IPS DF 6.9 (cell line): Measurements from ENCODE around the gene KCNQ1.

Experiments
- DNase-seq: peaks from one replicate; pipeline ENCODE4 v3.0.0-alpha.2; 2013; ENCODE audit warnings: low read depth, low spot score
- H3K27ac ChIP-seq: one replicate; pipeline ENCODE4 v1.5.1; 2013; ENCODE audit warnings: low read length, control low read depth
- H3K27me3 ChIP-seq: 2 replicates; pipeline ENCODE4 v1.6.1; 2013; ENCODE audit warnings: mild to moderate bottlenecking, low read length; ENCODE audit not compliant: control insufficient read depth, insufficient read depth
- H3K36me3 ChIP-seq: 2 replicates; pipeline ENCODE4 v1.6.1; 2013; ENCODE audit warnings: low read length; ENCODE audit not compliant: control insufficient read depth, insufficient read depth
- H3K4me1 ChIP-seq: 2 replicates; pipeline ENCODE4 v1.6.1; 2013; ENCODE audit warnings: low read length; ENCODE audit not compliant: control insufficient read depth, insufficient read depth
- H3K4me3 ChIP-seq: 2 replicates; pipeline ENCODE4 v1.5.1; 2013; ENCODE audit warnings: mild to moderate bottlenecking, low read length
- H3K9me3 ChIP-seq: 2 replicates; pipeline ENCODE4 v1.6.1; 2013; ENCODE audit warnings: low read length, inconsistent platforms; ENCODE audit not compliant: control insufficient read depth, insufficient read depth
- WGBS: extraction: QIAGEN DNeasy Blood & Tissue Kit; methylation state at CpG from one replicate; pipeline ENCODE4 v1.1.7; 2013; ENCODE audit warnings: mixed read lengths, missing lambda C conversion rate; ENCODE audit not compliant: insufficient read length, insufficient coverage; 5-methylcytosine and 5-hydroxymethylcytosine counted together

KCNQ1 gene

DNA sequence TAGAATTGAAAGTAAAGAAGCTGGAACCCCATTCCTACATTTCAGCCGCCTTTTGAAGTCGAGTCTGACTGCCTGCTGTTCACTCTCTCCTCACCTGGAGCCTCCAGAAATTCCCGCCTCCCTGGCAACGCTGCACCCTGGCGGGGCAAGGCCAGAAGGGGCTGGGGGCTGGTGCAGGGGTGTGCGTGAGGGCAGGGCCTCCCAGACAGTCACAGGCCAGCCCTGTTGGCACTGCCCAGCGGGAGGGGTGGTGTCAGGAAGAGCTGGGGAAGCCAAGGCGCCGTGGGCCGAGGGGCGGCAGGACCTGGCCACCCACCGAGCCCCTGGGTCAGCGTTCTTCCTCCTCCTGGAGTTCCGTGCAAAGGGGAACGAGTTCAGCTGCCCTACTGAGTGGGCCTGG is 131.7 kb downstream of the KCNQ1 start:
- no peaks in the 10 kb centered on the region; the same call in 1 of the 2 replicates for H3K36me3 ChIP-seq
- H3K4me1 ChIP-seq: peaks cover 4% of the 10 kb centered on the region; the same call in 1 of the 2 replicates
- no peaks in the 10 kb centered on the region for H3K9me3 ChIP-seq
- H3K4me3 ChIP-seq: no peak overlapping the region
- no peak for DNase-seq
- no peak overlapping the region for H3K27ac ChIP-seq
- WGBS: no CpG with 5 or more reads among the region's 15 CpGs
- H3K27me3 ChIP-seq: peaks cover 8% of the 10 kb centered on the region; the same call in 1 of the 2 replicates

- H3K27me3 ChIP-seq: peaks cover 8% of the 10 kb centered on the region; the same call in 1 of the 2 replicates
These were observed 132.5 kb downstream of the KCNQ1 start for GRCh38 chr11:2577031-2577990.

GRCh38 chr11:2577991-2578928 is 133.5 kb downstream of the KCNQ1 start:
- Histone ChIP-seq H3K4me1 (peaks cover 4% of the 10 kb centered on the region; the same call in 1 of the 2 replicates), H3K36me3 (no peaks in the 10 kb centered on the region; the same call in 1 of the 2 replicates), H3K27ac (no peak overlapping the region), H3K4me3 (no peak overlapping the region), H3K9me3 (no peaks in the 10 kb centered on the region), H3K27me3 (peaks cover 3% of the 10 kb centered on the region; the same call in 1 of the 2 replicates)
- WGBS: no CpG with 5 or more reads among the region's 22 CpGs
- no peak for DNase-seq

More at GRCh38 chr11:2577031-2577990, 132.5 kb downstream of the KCNQ1 start:
- no peaks in the 10 kb centered on the region; the same call in 1 of the 2 replicates for H3K36me3 ChIP-seq
- no peaks in the 10 kb centered on the region for H3K9me3 ChIP-seq
- peaks cover 4% of the 10 kb centered on the region; the same call in 1 of the 2 replicates for H3K4me1 ChIP-seq
- WGBS: no CpG with 5 or more reads among the region's 33 CpGs
- no peak overlapping the region for H3K4me3 ChIP-seq
- H3K27ac ChIP-seq: no peak overlapping the region
- no peak for DNase-seq

DNA sequence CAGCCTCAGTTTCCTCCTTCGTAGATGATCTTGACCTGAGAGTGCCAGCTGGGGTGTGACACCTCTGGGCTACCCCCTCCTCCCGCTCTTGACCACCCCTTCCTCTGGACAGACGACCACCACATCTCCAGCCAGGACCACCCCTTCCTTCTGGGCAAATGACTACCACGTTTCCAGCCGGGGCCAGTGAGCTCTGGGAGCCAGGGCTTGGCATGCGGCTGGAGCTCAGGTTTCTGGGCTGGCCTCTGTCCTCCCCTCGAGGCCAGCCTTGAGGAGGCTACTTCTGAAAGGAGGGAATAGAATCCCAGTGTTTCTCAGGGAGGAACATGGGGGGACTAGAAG is 134.1 kb downstream of the KCNQ1 start:
- Histone ChIP-seq H3K4me3 (no peak overlapping the region), H3K27me3 (peaks cover 3% of the 10 kb centered on the region; the same call in 1 of the 2 replicates), H3K9me3 (no peaks in the 10 kb centered on the region), H3K4me1 (peaks cover 4% of the 10 kb centered on the region; the same call in 1 of the 2 replicates), H3K27ac (no peak overlapping the region), H3K36me3 (no peaks in the 10 kb centered on the region; the same call in 1 of the 2 replicates)
- no peak for DNase-seq
- WGBS: no CpG with 5 or more reads among the region's 7 CpGs

GRCh38 chr11:2579315-2580060 is 134.7 kb downstream of the KCNQ1 start:
- H3K4me1 ChIP-seq: peaks cover 4% of the 10 kb centered on the region; the same call in 1 of the 2 replicates
- no CpG with 5 or more reads among the region's 17 CpGs for WGBS
- no peak overlapping the region for H3K27ac ChIP-seq
- no peak overlapping the region for H3K4me3 ChIP-seq
- no peaks in the 10 kb centered on the region; the same call in 1 of the 2 replicates for H3K36me3 ChIP-seq
- peaks cover 4% of the 10 kb centered on the region; the same call in 1 of the 2 replicates for H3K27me3 ChIP-seq
- H3K9me3 ChIP-seq: no peaks in the 10 kb centered on the region
- DNase-seq: no peak

DNA sequence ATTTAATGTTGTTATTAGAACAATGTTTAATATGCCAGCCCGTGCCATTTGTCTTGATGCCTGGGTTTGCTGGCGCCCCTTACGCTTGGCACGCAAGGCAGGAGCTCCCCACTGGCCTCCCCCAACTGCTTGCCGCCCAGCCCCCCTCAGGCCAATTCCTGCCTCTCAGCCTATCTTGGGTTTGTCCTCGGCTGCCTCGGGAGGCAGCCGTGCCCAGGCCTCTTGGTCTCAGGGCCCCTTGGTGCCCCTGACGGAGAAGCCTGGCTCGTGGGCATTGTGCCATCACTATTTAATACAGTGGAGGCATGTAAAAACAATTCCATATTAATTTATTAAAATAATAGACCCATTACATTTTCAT is 135.2 kb downstream of the KCNQ1 start:
- Histone ChIP-seq H3K4me3 (no peak overlapping the region), H3K4me1 (peaks cover 4% of the 10 kb centered on the region; the same call in 1 of the 2 replicates), H3K9me3 (no peaks in the 10 kb centered on the region), H3K27ac (no peak overlapping the region), H3K27me3 (peaks cover 7% of the 10 kb centered on the region; the same call in 1 of the 2 replicates), H3K36me3 (no peaks in the 10 kb centered on the region; the same call in 1 of the 2 replicates)
- DNase-seq: no peak
- no CpG with 5 or more reads among the region's 10 CpGs for WGBS

DNA sequence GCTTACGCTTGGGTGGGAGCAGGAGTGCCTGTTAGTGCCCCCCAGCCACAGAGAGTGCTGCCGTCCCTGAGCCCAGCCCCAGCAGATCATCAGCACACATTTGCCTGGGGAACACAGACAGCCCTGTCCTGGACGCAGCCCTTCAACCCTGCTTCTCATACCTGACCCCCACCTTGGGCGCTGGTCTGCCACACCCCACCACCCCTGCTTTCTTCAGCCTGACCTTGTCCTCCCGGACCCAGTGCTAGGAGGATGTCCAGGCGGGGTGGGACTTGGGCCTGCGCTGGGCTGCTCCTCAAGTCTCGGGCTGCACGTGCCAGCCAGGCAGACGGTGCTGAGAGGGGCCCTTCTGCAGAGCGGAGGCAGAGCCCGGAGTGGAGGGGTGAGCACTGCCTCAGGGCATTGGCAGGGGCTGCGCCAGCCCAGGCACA is 135.8 kb downstream of the KCNQ1 start:
- no peak for DNase-seq
- Histone ChIP-seq H3K4me3 (no peak overlapping the region), H3K27ac (no peak overlapping the region), H3K9me3 (no peaks in the 10 kb centered on the region), H3K27me3 (peaks cover 12% of the 10 kb centered on the region), H3K36me3 (no peaks in the 10 kb centered on the region), H3K4me1 (peaks cover 4% of the 10 kb centered on the region; the same call in 1 of the 2 replicates)
- WGBS: no CpG with 5 or more reads among the region's 13 CpGs

- peaks cover 4% of the 10 kb centered on the region; the same call in 1 of the 2 replicates for H3K4me1 ChIP-seq
These were observed 136.5 kb downstream of the KCNQ1 start for GRCh38 chr11:2581151-2581930.

DNA sequence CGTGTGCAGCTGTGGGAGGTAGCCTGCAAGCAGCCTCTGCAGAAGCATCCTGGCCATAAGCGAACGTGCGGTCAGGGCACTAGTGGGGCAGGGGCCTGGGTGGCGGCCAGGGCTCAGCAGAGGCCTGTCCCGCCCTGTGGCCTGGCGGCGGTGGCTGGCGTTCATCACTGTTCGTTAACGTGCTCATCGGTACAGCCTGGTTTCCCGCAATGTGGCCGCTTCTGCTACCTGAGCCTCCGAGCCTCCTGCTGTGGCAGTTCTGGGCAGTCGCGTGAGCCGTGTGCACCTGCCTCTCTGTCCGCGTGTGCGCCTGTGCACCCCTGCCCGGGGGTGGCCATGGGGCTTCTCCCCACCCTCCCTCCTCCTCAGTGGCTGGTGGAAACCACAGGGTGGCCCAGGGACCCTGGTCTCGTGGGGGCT is 137.1 kb downstream of the KCNQ1 start:
- H3K27me3 ChIP-seq: peaks cover 16% of the 10 kb centered on the region
- no CpG with 5 or more reads among the region's 23 CpGs for WGBS
- no peaks in the 10 kb centered on the region for H3K9me3 ChIP-seq
- H3K4me1 ChIP-seq: peaks cover 4% of the 10 kb centered on the region; the same call in 1 of the 2 replicates
- no peak overlapping the region for H3K4me3 ChIP-seq
- H3K36me3 ChIP-seq: no peaks in the 10 kb centered on the region
- H3K27ac ChIP-seq: no peak overlapping the region
- no peak for DNase-seq

More at GRCh38 chr11:2581151-2581930, 136.5 kb downstream of the KCNQ1 start:
- Histone ChIP-seq H3K36me3 (no peaks in the 10 kb centered on the region), H3K9me3 (no peaks in the 10 kb centered on the region), H3K4me3 (no peak overlapping the region), H3K27ac (no peak overlapping the region), H3K27me3 (peaks cover 16% of the 10 kb centered on the region)
- WGBS: no CpG with 5 or more reads among the region's 22 CpGs
- no peak for DNase-seq
